Measurements from ENCODE around the gene BMP3.

DNA sequence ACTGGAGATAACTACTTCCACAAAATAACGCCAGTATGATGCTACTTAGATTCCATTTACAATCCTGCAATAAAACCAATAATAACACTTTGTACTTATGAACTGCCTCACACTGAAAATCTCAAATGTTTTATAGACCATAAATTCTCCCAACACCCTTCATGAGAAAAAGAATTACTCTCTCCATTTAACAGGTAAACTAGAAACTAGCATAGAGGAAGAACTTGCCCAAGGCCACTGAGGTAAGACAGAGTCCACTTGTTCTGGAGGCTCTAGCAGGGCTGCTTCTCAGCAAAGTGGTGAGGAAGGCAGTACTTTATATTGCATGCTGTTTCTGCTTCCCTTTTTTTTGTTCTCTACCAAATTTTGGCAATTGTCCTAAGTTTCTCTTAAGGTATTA, 11.5 kb upstream of the BMP3 start:
- TF ChIP-seq POLR2AphosphoS5 (IDR thresholded peaks at IDR 0.05; ENCODE audit: low read depth, low read length), result no peak
- no peak for TF ChIP-seq POLR2A (IDR thresholded peaks at IDR 0.05; ENCODE audit: low read depth, low read length)
- no peak for TF ChIP-seq TAF1 (IDR thresholded peaks at IDR 0.05; ENCODE audit: low read depth, low read length)
- no peak for TF ChIP-seq SPI1 (IDR thresholded peaks at IDR 0.05; ENCODE audit: low read depth, low read length)
- TF ChIP-seq PAX5 (IDR thresholded peaks at IDR 0.05; ENCODE audit: insufficient read depth, low read length, severe bottlenecking), result no peak
- no peak for TF ChIP-seq POU2F2 (IDR thresholded peaks at IDR 0.05; ENCODE audit: low read depth, low read length)
